K562 (cell line): ENCODE measurements around the gene TAF10. TPM values are rescaled to one million over a fixed set of nuclear protein-coding genes. Genes with fewer than 3 reads are reported as not detected.

Experiments
- BRF1 ChIP-seq: IDR thresholded peaks from 3 replicates; pipeline ENCODE4 v1.6.1; 2011; ENCODE audit warnings: borderline replicate concordance, mild to moderate bottlenecking; ENCODE audit not compliant: insufficient read length; ENCODE audit errors: extremely low read depth
- CREM ChIP-seq: IDR thresholded peaks from 2 replicates; pipeline ENCODE4 v1.6.1; 2014; ENCODE audit warnings: antibody characterized with exemption, low read depth
- ETV6 ChIP-seq, 3 experiments: fragments of 150-350 bp in 1 of 3; sonication (generic) in 1 of 3; formaldehyde crosslinking in 1 of 3; IDR thresholded peaks; 2 replicates each; pipeline versions ENCODE4 v1.6.1 to v1.8.0; 2014 to 2022; ENCODE audit warnings: borderline replicate concordance in 2 of 3, low read depth in 2 of 3, antibody characterized with exemption in 1 of 3, low read length in 1 of 3, mild to moderate bottlenecking in 1 of 3, missing genetic modification reagents in 1 of 3
- HDAC8 ChIP-seq: fragments of 450-650 bp; IDR thresholded peaks from 2 replicates; pipeline ENCODE4 v1.6.1; 2016; ENCODE audit warnings: mild to moderate bottlenecking, missing genetic modification characterization, moderate library complexity, missing compliant biosample characterization
- HNRNPH1 ChIP-seq: fragments of 200-400 bp; formaldehyde crosslinking; optimal IDR thresholded peaks from 2 replicates; pipeline ENCODE3; 2017; ENCODE audit warnings: low read depth, mild to moderate bottlenecking, low read length, moderate library complexity
- KDM5B ChIP-seq: fragments of 200-600 bp; sonication (generic); IDR thresholded peaks from 2 replicates; pipeline ENCODE4 v1.6.1; 2012; ENCODE audit warnings: low read depth, mild to moderate bottlenecking, moderate library complexity, low read length, control low read depth, inconsistent platforms; ENCODE audit not compliant: insufficient replicate concordance
- KLF1 ChIP-seq: fragments of 450-650 bp; IDR thresholded peaks from 2 replicates; pipeline ENCODE4 v1.6.1; 2016; ENCODE audit warnings: missing genetic modification characterization, missing compliant biosample characterization
- KLF13 ChIP-seq: fragments of 450-650 bp; IDR thresholded peaks from 2 replicates; pipeline ENCODE4 v1.6.1; 2016; ENCODE audit warnings: missing genetic modification characterization, low read depth, mild to moderate bottlenecking, missing compliant biosample characterization, moderate library complexity, borderline replicate concordance
- MCM3 ChIP-seq: fragments of 450-650 bp; IDR thresholded peaks from 2 replicates; pipeline ENCODE4 v1.6.1; 2016
- NCOA2 ChIP-seq, 2 experiments: fragments of 450-650 bp; IDR thresholded peaks; 2 replicates each; pipeline ENCODE4 v1.6.1; 2018; ENCODE audit warnings: mild to moderate bottlenecking in 2 of 2, moderate library complexity in 1 of 2; ENCODE audit not compliant: partially characterized antibody in 2 of 2
- NFATC3 ChIP-seq: fragments of 450-650 bp; IDR thresholded peaks from 2 replicates; pipeline ENCODE4 v1.6.1; 2017; ENCODE audit warnings: mild to moderate bottlenecking
- NR1H2 ChIP-seq: sonication (generic); formaldehyde crosslinking; IDR thresholded peaks from 2 replicates; pipeline ENCODE4 v1.4.0; 2020; ENCODE audit warnings: mild to moderate bottlenecking, missing genetic modification reagents
- PHB2 ChIP-seq: fragments of 450-650 bp; IDR thresholded peaks from 2 replicates; pipeline ENCODE4 v1.6.1; 2017; ENCODE audit warnings: low read depth
- RAD51 ChIP-seq: fragments of 450-650 bp; IDR thresholded peaks from 2 replicates; pipeline ENCODE4 v1.7.1; 2016; ENCODE audit warnings: low read depth, mild to moderate bottlenecking, borderline replicate concordance
- RBM25 ChIP-seq: fragments of 200-400 bp; formaldehyde crosslinking; IDR thresholded peaks from 2 replicates; pipeline ENCODE4 v1.6.1; 2018; ENCODE audit warnings: low read length, low read depth, moderate library complexity; ENCODE audit not compliant: severe bottlenecking
- SMAD1 ChIP-seq: fragments of 150-350 bp; IDR thresholded peaks from 2 replicates; pipeline ENCODE4 v1.6.1; 2014; ENCODE audit warnings: low read length, low read depth; ENCODE audit not compliant: partially characterized antibody
- SMAD2 ChIP-seq: fragments of 150-350 bp; IDR thresholded peaks from 2 replicates; pipeline ENCODE4 v1.6.1; 2014; ENCODE audit warnings: low read depth, mild to moderate bottlenecking, low read length
- USF2 ChIP-seq: sonication (generic); formaldehyde crosslinking; IDR thresholded peaks from 2 replicates; pipeline ENCODE4 v1.5.0; 2020; ENCODE audit warnings: missing genetic modification reagents
- ZNF184 ChIP-seq: sonication (generic); formaldehyde crosslinking; IDR thresholded peaks from 2 replicates; pipeline ENCODE4 v1.5.0; 2020; ENCODE audit warnings: missing genetic modification reagents
- ZNF324 ChIP-seq: fragments of 250-450 bp; sonication (Bioruptor Pico); IDR thresholded peaks from 2 replicates; pipeline ENCODE4 v1.4.0; 2020; ENCODE audit warnings: mild to moderate bottlenecking
- ZZZ3 ChIP-seq: fragments of 450-650 bp; IDR thresholded peaks from 2 replicates; pipeline ENCODE4 v1.6.1; 2016; ENCODE audit warnings: antibody characterized with exemption, mild to moderate bottlenecking, moderate library complexity
- polyA plus RNA-seq, 8 experiments: library from polyadenylated mRNA; depleted of rRNA in 4 of 8; stranded (reverse) in 5 of 8; unstranded in 3 of 8; fragments of >200 nt; fragmentation: Nextera tagmentation in 2 of 8; fragmentation: Illumina TruSeq in 1 of 8; extraction: Ambion mirVana in 2 of 8; extraction: Trizol in 1 of 8; gene quantifications; 2 replicates each; pipeline versions ENCODE4 v1.2.1 to v1.2.3, GENCODE V29; 2011 to 2014; ENCODE audit warnings: inconsistent platforms in 1 of 8, missing spikeins in 1 of 8
- total RNA-seq, 7 experiments: library from RNA; depleted of rRNA in 6 of 7; stranded (reverse); fragments of >200 nt in 6 of 7; fragmentation: Illumina TruSeq in 2 of 7; extraction: Trizol in 2 of 7; gene quantifications; 2 replicates each; pipeline versions ENCODE4 v1.2.1 to v1.2.3, GENCODE V29; 2011 to 2021; ENCODE audit warnings: low replicate concordance in 1 of 7
- TF ChIP-seq, protein P1 (sequence below): fragments of 250-450 bp; sonication (Bioruptor Pico); IDR thresholded peaks from 2 replicates; pipeline ENCODE4 v1.9.0; 2021; ENCODE audit warnings: mild to moderate bottlenecking, inconsistent platforms
- TF ChIP-seq, protein P2 (sequence below): sonication (generic); formaldehyde crosslinking; IDR thresholded peaks from 2 replicates; pipeline ENCODE4 v1.8.1; 2023; ENCODE audit warnings: mild to moderate bottlenecking, missing genetic modification reagents, moderate library complexity
- TF ChIP-seq, protein P3 (sequence below), 2 experiments: fragments of 450-650 bp in 1 of 2; sonication (generic) in 1 of 2; formaldehyde crosslinking; conservative IDR thresholded peaks; 2 replicates each; pipeline versions ENCODE4 v1.4.0 to v1.8.1; 2020 to 2022; ENCODE audit warnings: mild to moderate bottlenecking in 1 of 2, missing genetic modification reagents in 1 of 2

Gene TAF10
- total and polyA plus RNA-seq, 9 of the 15 experiments (the other 6 are each of a cell fraction or from before 2014, with no cell fraction given), result 19.5 to 197 (median 121) TPM

DNA sequence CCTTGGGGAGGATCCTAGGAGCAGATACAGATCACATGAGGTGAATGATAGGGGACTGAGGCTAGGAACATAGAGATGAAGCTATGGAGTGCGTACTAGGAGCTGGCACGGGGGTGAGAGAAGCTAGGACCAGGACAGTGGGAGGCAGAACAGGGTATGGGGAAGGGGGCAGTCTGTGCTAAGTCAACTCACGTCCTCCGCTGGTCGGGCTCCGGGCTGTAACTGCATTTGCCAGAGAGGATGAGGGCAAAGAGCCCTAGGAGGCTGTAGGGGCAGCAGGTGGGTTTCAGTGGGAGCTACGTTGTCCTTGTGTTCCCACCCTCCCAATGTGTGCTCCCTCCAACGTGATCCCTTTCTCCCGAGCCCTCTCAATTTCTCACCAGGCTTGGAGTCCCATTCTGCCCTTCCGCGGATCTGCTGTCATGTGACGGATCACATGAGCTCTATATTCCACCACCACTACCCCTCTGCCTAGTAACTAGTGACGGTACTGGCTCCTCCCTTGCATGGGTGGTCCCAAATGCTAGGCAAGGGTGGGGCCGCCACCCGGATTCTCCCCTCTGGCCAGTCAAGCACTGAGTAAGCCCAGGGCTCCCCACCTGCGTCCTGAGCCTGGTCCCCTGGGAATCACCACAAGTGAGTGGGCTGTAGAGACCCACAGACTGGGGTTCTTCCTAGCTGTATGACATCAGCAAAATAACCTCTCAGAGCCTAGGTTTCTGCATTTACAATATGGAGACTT is 7.2 kb upstream of the TAF10 start, which contains the start of gene TPP1 (continued):
- TF ChIP-seq KLF13 (tag), result no peak
- TF ChIP-seq ZNF324 (CRISPR knock-in tag), result no peak
- TF ChIP-seq HDAC8, result no peak
- no peak for TF ChIP-seq PHB2
- no peak for TF ChIP-seq HNRNPH1
- TF ChIP-seq KLF1 (tag), result 0 out of 2 replicates have a peak, but pooled peaks have one; percentile 33
- TF ChIP-seq ETV6 (IDR thresholded peaks at IDR 0.05; ENCODE audit: borderline replicate concordance in 1 of 2, low read depth in 2 of 2, low read length in 1 of 2), result no peak
- no peak for TF ChIP-seq ETV6 (CRISPR knock-in tag; IDR thresholded peaks at IDR 0.05; ENCODE audit: borderline replicate concordance)
- TF ChIP-seq BRF1, result no peak
- TF ChIP-seq RBM25, result no peak
- TF ChIP-seq NFATC3, result no peak
- TF ChIP-seq, protein P1, sequence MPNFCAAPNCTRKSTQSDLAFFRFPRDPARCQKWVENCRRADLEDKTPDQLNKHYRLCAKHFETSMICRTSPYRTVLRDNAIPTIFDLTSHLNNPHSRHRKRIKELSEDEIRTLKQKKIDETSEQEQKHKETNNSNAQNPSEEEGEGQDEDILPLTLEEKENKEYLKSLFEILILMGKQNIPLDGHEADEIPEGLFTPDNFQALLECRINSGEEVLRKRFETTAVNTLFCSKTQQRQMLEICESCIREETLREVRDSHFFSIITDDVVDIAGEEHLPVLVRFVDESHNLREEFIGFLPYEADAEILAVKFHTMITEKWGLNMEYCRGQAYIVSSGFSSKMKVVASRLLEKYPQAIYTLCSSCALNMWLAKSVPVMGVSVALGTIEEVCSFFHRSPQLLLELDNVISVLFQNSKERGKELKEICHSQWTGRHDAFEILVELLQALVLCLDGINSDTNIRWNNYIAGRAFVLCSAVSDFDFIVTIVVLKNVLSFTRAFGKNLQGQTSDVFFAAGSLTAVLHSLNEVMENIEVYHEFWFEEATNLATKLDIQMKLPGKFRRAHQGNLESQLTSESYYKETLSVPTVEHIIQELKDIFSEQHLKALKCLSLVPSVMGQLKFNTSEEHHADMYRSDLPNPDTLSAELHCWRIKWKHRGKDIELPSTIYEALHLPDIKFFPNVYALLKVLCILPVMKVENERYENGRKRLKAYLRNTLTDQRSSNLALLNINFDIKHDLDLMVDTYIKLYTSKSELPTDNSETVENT, result peak; percentile 68; the same call in 1 of the 2 replicates
- TF ChIP-seq, protein P2, sequence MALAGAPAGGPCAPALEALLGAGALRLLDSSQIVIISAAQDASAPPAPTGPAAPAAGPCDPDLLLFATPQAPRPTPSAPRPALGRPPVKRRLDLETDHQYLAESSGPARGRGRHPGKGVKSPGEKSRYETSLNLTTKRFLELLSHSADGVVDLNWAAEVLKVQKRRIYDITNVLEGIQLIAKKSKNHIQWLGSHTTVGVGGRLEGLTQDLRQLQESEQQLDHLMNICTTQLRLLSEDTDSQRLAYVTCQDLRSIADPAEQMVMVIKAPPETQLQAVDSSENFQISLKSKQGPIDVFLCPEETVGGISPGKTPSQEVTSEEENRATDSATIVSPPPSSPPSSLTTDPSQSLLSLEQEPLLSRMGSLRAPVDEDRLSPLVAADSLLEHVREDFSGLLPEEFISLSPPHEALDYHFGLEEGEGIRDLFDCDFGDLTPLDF (CRISPR knock-in tag), result no peak; the same call in 1 of the 2 replicates
- TF ChIP-seq ZNF184 (CRISPR knock-in tag), result no peak
- TF ChIP-seq, protein P3, sequence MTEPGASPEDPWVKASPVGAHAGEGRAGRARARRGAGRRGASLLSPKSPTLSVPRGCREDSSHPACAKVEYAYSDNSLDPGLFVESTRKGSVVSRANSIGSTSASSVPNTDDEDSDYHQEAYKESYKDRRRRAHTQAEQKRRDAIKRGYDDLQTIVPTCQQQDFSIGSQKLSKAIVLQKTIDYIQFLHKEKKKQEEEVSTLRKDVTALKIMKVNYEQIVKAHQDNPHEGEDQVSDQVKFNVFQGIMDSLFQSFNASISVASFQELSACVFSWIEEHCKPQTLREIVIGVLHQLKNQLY (CRISPR knock-in tag; conservative IDR thresholded peaks at IDR 0.05), result no peak
- TF ChIP-seq NCOA2 (IDR thresholded peaks at IDR 0.05; ENCODE audit: partially characterized antibody in 2 of 2), result no peak
- TF ChIP-seq ZZZ3, result no peak
- TF ChIP-seq NR1H2 (CRISPR knock-in tag), result no peak
- TF ChIP-seq SMAD2, result no peak
- peak; percentile 99 for TF ChIP-seq CREM
- peak; percentile 99 for TF ChIP-seq USF2 (CRISPR knock-in tag)
- TF ChIP-seq MCM3, result no peak
- no peak for TF ChIP-seq SMAD1
- TF ChIP-seq RAD51, result peak; percentile 99
- peak; percentile 53 for TF ChIP-seq KDM5B
